ENCODE data around the gene EVI5.

Gene EVI5

GRCh38 chr1:92707709-92708108 lies 77.2 kb downstream of the EVI5 start:
- no peak for DNase-seq (ENCODE audit: low spot score)
- no peak for TF ChIP-seq CTCF (IDR thresholded peaks at IDR 0.05; ENCODE audit: borderline replicate concordance, control extremely low read depth, extremely low read depth, insufficient read depth, missing control alignments)
- in situ Hi-C loops (cut with MboI; ENCODE audit: low sequenced_read_pairs, unreplicated experiment): no loop called here

DNA sequence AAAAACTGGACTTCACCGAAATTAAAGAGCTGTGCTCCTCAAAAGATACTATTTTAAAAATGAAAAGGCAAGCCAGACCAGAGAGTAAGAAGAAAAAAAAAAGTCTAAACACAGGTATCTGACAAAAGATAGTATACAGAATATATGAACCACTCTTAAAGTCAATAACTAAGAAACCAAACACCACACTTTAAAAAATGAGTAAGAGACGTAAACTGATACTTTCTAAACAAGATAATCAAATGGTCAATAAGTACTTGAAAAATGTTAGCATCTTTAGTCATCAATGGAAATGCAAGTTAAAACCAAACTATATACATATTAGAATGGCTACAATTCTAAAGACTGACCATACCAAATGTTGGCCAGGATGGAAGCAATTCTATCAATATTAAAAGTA lies 77.6 kb downstream of the EVI5 start:
- no peak for TF ChIP-seq CTCF (IDR thresholded peaks at IDR 0.05; ENCODE audit: borderline replicate concordance, control extremely low read depth, extremely low read depth, insufficient read depth, missing control alignments)
- in situ Hi-C loops (cut with MboI; ENCODE audit: low sequenced_read_pairs, unreplicated experiment): no loop called here
- DNase-seq (ENCODE audit: low spot score): no peak

DNA sequence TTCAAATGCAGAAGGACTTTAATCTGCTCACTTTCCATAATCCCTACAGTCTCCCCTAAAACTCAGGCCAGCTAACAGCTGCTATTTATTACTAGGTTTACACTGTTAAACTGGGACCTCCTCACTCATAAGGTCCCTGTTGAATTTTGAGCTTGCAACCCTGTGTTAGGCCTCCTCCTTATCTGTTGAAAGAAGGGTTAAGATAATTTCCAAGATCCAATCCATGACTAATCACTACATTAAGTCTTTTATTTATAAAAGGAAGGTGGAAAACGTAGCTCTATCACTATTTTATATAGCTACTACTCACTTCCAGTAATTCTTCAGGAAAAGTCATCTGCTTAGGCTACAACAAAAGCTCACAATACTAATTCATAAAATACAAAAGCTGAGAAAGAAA lies 79.5 kb downstream of the EVI5 start:
- in situ Hi-C loops (cut with MboI; ENCODE audit: low sequenced_read_pairs, unreplicated experiment): no loop called here
- DNase-seq (ENCODE audit: low spot score): no peak
- no peak for TF ChIP-seq CTCF (IDR thresholded peaks at IDR 0.05; ENCODE audit: borderline replicate concordance, control extremely low read depth, extremely low read depth, insufficient read depth, missing control alignments)

DNA sequence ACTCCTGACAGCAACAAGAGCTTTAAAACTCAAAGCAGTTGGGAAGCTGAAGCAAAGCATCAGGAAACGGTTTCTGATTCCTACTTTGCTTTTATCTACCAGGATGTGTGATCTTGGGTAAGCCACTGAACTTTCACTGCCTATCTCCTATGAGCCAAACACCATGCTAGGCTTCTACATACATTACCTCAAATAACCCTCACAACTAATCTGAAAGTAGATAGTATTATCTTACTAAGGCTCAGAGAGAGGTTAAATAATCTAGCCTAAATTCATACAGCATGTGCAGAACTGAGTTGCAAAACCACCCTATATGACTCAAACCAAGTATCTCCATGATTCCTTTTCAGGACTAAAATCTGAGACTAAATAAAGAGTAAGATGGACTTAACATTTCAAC lies 83.8 kb downstream of the EVI5 start:
- in situ Hi-C loops (cut with MboI; ENCODE audit: low sequenced_read_pairs, unreplicated experiment): no loop called here
- no peak for DNase-seq (ENCODE audit: low spot score)
- no peak for TF ChIP-seq CTCF (IDR thresholded peaks at IDR 0.05; ENCODE audit: borderline replicate concordance, control extremely low read depth, extremely low read depth, insufficient read depth, missing control alignments)

DNA sequence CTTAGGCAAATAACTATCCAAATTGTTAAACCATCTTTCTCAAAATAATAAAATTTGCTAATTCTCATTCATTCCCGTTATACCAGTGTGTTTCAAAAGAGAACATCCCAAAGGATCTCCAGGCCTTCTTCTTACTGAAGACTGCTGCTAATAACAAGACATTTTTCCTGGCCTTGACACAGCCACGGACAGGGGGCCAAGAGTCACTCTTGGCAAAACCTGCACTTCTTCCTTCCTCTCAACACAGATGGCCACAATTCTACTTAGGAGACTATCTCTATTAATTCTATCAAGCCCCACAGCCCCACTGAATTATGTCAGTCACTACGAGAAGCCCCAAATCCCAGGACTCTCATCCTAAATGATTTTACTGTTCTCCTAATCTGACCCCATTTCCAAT lies 86.0 kb downstream of the EVI5 start:
- in situ Hi-C loops (cut with MboI; ENCODE audit: low sequenced_read_pairs, unreplicated experiment): no loop called here
- TF ChIP-seq CTCF (IDR thresholded peaks at IDR 0.05; ENCODE audit: borderline replicate concordance, control extremely low read depth, extremely low read depth, insufficient read depth, missing control alignments): no peak

DNA sequence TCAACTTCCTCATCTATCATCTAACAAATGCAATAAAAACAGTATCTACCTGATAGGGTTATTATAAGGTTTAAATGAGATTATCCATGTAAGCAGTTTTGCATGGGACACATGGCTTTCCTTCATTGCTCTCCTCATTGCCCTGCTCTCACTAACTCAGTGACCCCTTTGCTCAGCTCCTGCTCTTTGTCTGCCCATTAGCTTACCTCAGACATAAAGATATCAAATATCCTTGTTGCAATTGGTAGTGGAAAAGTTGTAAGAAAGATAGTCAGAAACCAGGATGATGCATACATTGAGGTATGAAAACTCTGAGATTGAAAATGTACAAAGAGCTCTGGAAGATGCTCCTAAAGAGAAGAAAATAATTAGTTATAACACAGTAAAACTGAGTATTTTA lies 89.8 kb downstream of the EVI5 start:
- DNase-seq (ENCODE audit: low spot score): no peak
- no peak for TF ChIP-seq CTCF (IDR thresholded peaks at IDR 0.05; ENCODE audit: borderline replicate concordance, control extremely low read depth, extremely low read depth, insufficient read depth, missing control alignments)
- in situ Hi-C loops (cut with MboI; ENCODE audit: low sequenced_read_pairs, unreplicated experiment): no loop called here

More for the DNA sequence above, 86.0 kb downstream of the EVI5 start:
- no peak for DNase-seq (ENCODE audit: low spot score)

DNA sequence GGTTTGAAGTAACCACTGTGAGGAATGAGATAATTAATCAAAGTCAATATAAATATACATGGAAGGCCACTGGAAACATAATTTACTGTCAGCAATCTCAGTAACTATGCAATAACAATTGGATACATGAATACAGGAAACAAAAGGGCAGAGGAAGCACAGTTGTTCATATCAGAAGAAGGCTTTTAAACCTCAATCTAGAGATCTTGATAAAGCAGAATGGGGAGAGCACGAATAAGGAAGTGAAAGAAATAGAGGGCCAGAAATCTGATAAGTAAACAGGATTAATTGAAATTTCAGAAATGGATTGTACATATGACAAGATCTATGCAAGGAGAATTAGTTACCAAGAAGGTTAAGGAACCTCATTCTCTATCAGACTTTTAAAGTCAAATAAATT lies 93.0 kb downstream of the EVI5 start:
- DNase-seq (ENCODE audit: low spot score): peak; percentile 30
- TF ChIP-seq CTCF (IDR thresholded peaks at IDR 0.05; ENCODE audit: borderline replicate concordance, control extremely low read depth, extremely low read depth, insufficient read depth, missing control alignments): no peak
- in situ Hi-C loops (cut with MboI; ENCODE audit: low sequenced_read_pairs, unreplicated experiment): no loop called here

All from GM13976 (cell line).